HEK293 (cell line): ENCODE results near the gene REG1A.

Experiments used
- CTCF ChIA-PET: fragments of 350-600 bp; formaldehyde crosslinking; extraction: SDS; loops from one replicate; lab custom pipeline; 2021; ENCODE audit warnings: antibody characterized with exemption; lab: Yijun Ruan, JAX
- POLR2A ChIA-PET: fragments of 300-600 bp; formaldehyde crosslinking; extraction: SDS; loops from one replicate; lab custom pipeline; 2020; ENCODE audit warnings: antibody characterized with exemption, inconsistent platforms; lab: Yijun Ruan, JAX
- H3K27ac ChIP-seq: fragments of 200-500 bp; sonication (Bioruptor generic); 2 replicates; pipeline ENCODE4 v1.5.1; 2014; ENCODE audit warnings: low read depth, low read length, control low read depth, inconsistent platforms; ENCODE audit errors: extremely low read depth
- H3K36me3 ChIP-seq, 2 experiments: fragments of 200-500 bp in 1 of 2; sonication (Bioruptor generic) in 1 of 2; 1 replicate in 1 of 2; 2 replicates in 1 of 2; pipeline ENCODE4 v1.5.1; 2014 to 2017; ENCODE audit warnings: inconsistent platforms in 2 of 2, low read length in 2 of 2; ENCODE audit not compliant: control insufficient read depth in 2 of 2, insufficient read depth in 1 of 2
- H3K4me1 ChIP-seq: fragments of 200-500 bp; sonication (Bioruptor generic); 2 replicates; pipeline ENCODE4 v1.5.1; 2014; ENCODE audit warnings: mild to moderate bottlenecking, low read length, inconsistent platforms; ENCODE audit not compliant: control insufficient read depth, insufficient read depth
- H3K4me3 ChIP-seq: 2 replicates; pipeline ENCODE4 v1.5.1; 2011; ENCODE audit warnings: low read depth, mild to moderate bottlenecking, control low read depth, low read length, moderate library complexity
- H3K9me3 ChIP-seq: fragments of 200-500 bp; sonication (Bioruptor generic); 2 replicates; pipeline ENCODE4 v1.5.1; 2014; ENCODE audit warnings: low read depth, low read length, inconsistent platforms; ENCODE audit not compliant: control insufficient read depth, insufficient read depth
- KLF7 ChIP-seq: fragments of 450-650 bp; formaldehyde crosslinking; IDR thresholded peaks from 2 replicates; pipeline ENCODE4 v1.5.1; 2016; ENCODE audit warnings: missing biosample characterization, missing genetic modification characterization, borderline replicate concordance
- KLF8 ChIP-seq: fragments of 450-650 bp; formaldehyde crosslinking; IDR thresholded peaks from 2 replicates; pipeline ENCODE4 v1.5.1; 2016; ENCODE audit warnings: missing biosample characterization, missing genetic modification characterization
- MYNN ChIP-seq: fragments of 450-650 bp; formaldehyde crosslinking; IDR thresholded peaks from 2 replicates; pipeline ENCODE4 v1.5.1; 2016; ENCODE audit warnings: missing biosample characterization, missing genetic modification characterization, borderline replicate concordance
- RBAK ChIP-seq: fragments of 450-650 bp; formaldehyde crosslinking; IDR thresholded peaks from 2 replicates; pipeline ENCODE4 v1.5.1; 2016; ENCODE audit warnings: missing biosample characterization, missing genetic modification characterization
- SETDB1 ChIP-seq: IDR thresholded peaks from one replicate; pipeline ENCODE4 v1.6.1; 2017; ENCODE audit warnings: mild to moderate bottlenecking, low read length, moderate library complexity, mixed read lengths; ENCODE audit not compliant: insufficient read length
- ZBTB1 ChIP-seq: fragments of 450-650 bp; formaldehyde crosslinking; IDR thresholded peaks from 2 replicates; pipeline ENCODE4 v1.5.1; 2016; ENCODE audit warnings: missing biosample characterization, missing genetic modification characterization
- ZBTB11 ChIP-seq: fragments of 450-650 bp; formaldehyde crosslinking; conservative IDR thresholded peaks from 2 replicates; pipeline ENCODE4 v1.5.1; 2016; ENCODE audit warnings: low read depth, missing biosample characterization, missing genetic modification characterization
- ZBTB17 ChIP-seq: fragments of 450-650 bp; formaldehyde crosslinking; IDR thresholded peaks from 2 replicates; pipeline ENCODE4 v1.5.1; 2016; ENCODE audit warnings: missing biosample characterization, missing genetic modification characterization
- ZBTB7A ChIP-seq: fragments of 450-650 bp; formaldehyde crosslinking; IDR thresholded peaks from 2 replicates; pipeline ENCODE4 v1.5.1; 2016; ENCODE audit warnings: low read depth, missing biosample characterization, missing genetic modification characterization
- ZFP3 ChIP-seq: fragments of 450-650 bp; formaldehyde crosslinking; IDR thresholded peaks from 2 replicates; pipeline ENCODE4 v1.5.1; 2016; ENCODE audit warnings: low read depth, missing biosample characterization, missing genetic modification characterization
- ZFP41 ChIP-seq: fragments of 450-650 bp; formaldehyde crosslinking; IDR thresholded peaks from 2 replicates; pipeline ENCODE4 v1.5.1; 2016; ENCODE audit warnings: missing biosample characterization, missing genetic modification characterization, borderline replicate concordance
- ZNF140 ChIP-seq: fragments of 450-650 bp; formaldehyde crosslinking; IDR thresholded peaks from 2 replicates; pipeline ENCODE4 v1.5.1; 2016; ENCODE audit warnings: missing biosample characterization, missing genetic modification characterization
- ZNF2 ChIP-seq: fragments of 450-650 bp; formaldehyde crosslinking; IDR thresholded peaks from 2 replicates; pipeline ENCODE4 v1.5.1; 2016; ENCODE audit warnings: missing biosample characterization, missing genetic modification characterization
- ZNF211 ChIP-seq: fragments of 450-650 bp; formaldehyde crosslinking; IDR thresholded peaks from 2 replicates; pipeline ENCODE4 v1.5.1; 2016; ENCODE audit warnings: low read depth, missing biosample characterization, missing genetic modification characterization
- ZNF311 ChIP-seq: fragments of 450-650 bp; formaldehyde crosslinking; IDR thresholded peaks from 2 replicates; pipeline ENCODE4 v1.5.1; 2017; ENCODE audit warnings: missing biosample characterization, missing genetic modification characterization, borderline replicate concordance
- ZNF488 ChIP-seq: fragments of 450-650 bp; formaldehyde crosslinking; IDR thresholded peaks from 2 replicates; pipeline ENCODE4 v1.5.1; 2016; ENCODE audit warnings: missing biosample characterization, missing genetic modification characterization
- ZNF513 ChIP-seq: fragments of 450-650 bp; IDR thresholded peaks from 2 replicates; pipeline ENCODE4 v1.5.1; 2018; ENCODE audit warnings: missing biosample characterization, missing genetic modification characterization
- ZNF514 ChIP-seq: fragments of 450-650 bp; formaldehyde crosslinking; IDR thresholded peaks from 2 replicates; pipeline ENCODE4 v1.5.1; 2016; ENCODE audit warnings: missing biosample characterization, missing genetic modification characterization
- ZNF658 ChIP-seq: fragments of 450-650 bp; formaldehyde crosslinking; IDR thresholded peaks from 2 replicates; pipeline ENCODE4; 2016; ENCODE audit warnings: missing biosample characterization, missing genetic modification characterization
- ZNF660 ChIP-seq: fragments of 450-650 bp; IDR thresholded peaks from 2 replicates; pipeline ENCODE4 v1.5.1; 2018; ENCODE audit warnings: missing biosample characterization, mild to moderate bottlenecking, missing genetic modification characterization
- ZNF768 ChIP-seq: fragments of 450-650 bp; formaldehyde crosslinking; IDR thresholded peaks from 2 replicates; pipeline ENCODE4 v1.5.1; 2018; ENCODE audit warnings: missing biosample characterization, mild to moderate bottlenecking, missing genetic modification characterization
- ZNF777 ChIP-seq: fragments of 450-650 bp; formaldehyde crosslinking; IDR thresholded peaks from 2 replicates; pipeline ENCODE4 v1.5.1; 2017; ENCODE audit warnings: missing biosample characterization, missing genetic modification characterization, borderline replicate concordance
- ZSCAN16 ChIP-seq: fragments of 450-650 bp; formaldehyde crosslinking; IDR thresholded peaks from 2 replicates; pipeline ENCODE4 v1.5.1; 2016; ENCODE audit warnings: missing biosample characterization, missing genetic modification characterization

The REG1A gene

GRCh38 chr2:79100285-79100684 is 20.0 kb upstream of the REG1A start:
- POLR2A ChIA-PET = no interaction called here
- no peaks in the 10 kb centered on the region for H3K36me3 ChIP-seq
- no peaks in the 10 kb centered on the region for H3K9me3 ChIP-seq
- CTCF ChIA-PET = no interaction called here
- H3K4me1 ChIP-seq = no peaks in the 10 kb centered on the region
- TF ChIP-seq ZNF658 (tag by site-specific recombination) (no peak), ZNF768 (tag by site-specific recombination) (no peak), ZFP41 (no peak)
- H3K4me3 ChIP-seq = no peak overlapping the region
- no peak overlapping the region for H3K27ac ChIP-seq

- TF ChIP-seq ZFP3 (tag by site-specific recombination) = no peak
- TF ChIP-seq ZBTB11 (tag by site-specific recombination) = no peak
- TF ChIP-seq ZNF513 (tag by site-specific recombination) = no peak
- TF ChIP-seq ZBTB17 (tag by site-specific recombination) = no peak
- TF ChIP-seq ZNF140 = no peak
- no peak for TF ChIP-seq ZNF311 (tag by site-specific recombination)
- TF ChIP-seq RBAK (tag by site-specific recombination) = no peak
- no peak for TF ChIP-seq ZBTB7A (tag by site-specific recombination)
- no peak for TF ChIP-seq KLF8
- no peak for TF ChIP-seq KLF7
- TF ChIP-seq ZBTB1 (tag by site-specific recombination) = no peak
- TF ChIP-seq ZNF777 (tag by site-specific recombination) = no peak
- TF ChIP-seq ZNF211 (tag by site-specific recombination) = no peak
- no peak for TF ChIP-seq MYNN
- TF ChIP-seq SETDB1 = no peak
- no peak for TF ChIP-seq ZNF488 (tag by site-specific recombination)
- no peak for TF ChIP-seq ZNF2 (tag by site-specific recombination)
- no peak for TF ChIP-seq ZNF514 (tag by site-specific recombination)
- TF ChIP-seq ZNF660 (tag by site-specific recombination) = no peak
- TF ChIP-seq ZSCAN16 (tag by site-specific recombination) = no peak
- Histone ChIP-seq H3K4me3 (no peak overlapping the region), H3K9me3 (no peaks in the 10 kb centered on the region), H3K4me1 (no peaks in the 10 kb centered on the region), H3K36me3 (no peaks in the 10 kb centered on the region), H3K27ac (no peak overlapping the region)
- POLR2A ChIA-PET = no interaction called here
- CTCF ChIA-PET = no interaction called here
Observed at GRCh38 chr2:79101024-79101423, 19.3 kb upstream of the REG1A start.
